Left renal cortex interstitium (tissue), 4 donors: ENCODE measurements around the gene PHACTR3. TPM values are rescaled to one million over a fixed set of nuclear protein-coding genes. Genes with fewer than 3 reads are reported as not detected.

Source experiments
- DNase-seq, 4 donors: peaks; one replicate each; pipeline ENCODE4 v3.0.0-alpha.2; 2013; ENCODE audit warnings: low read depth in 4 of 4, low spot score in 2 of 4, missing footprints in 1 of 4
- polyA plus RNA-seq, 4 donors: library from polyadenylated mRNA; unstranded; fragments of 120-200 nt; gene quantifications; one replicate each; pipeline ENCODE4 v1.2.1, GENCODE V29; 2013; ENCODE audit not compliant: insufficient read length in 4 of 4

Gene PHACTR3
- polyA plus RNA-seq, 4 donors, result 10.5 to 13.7 (median 12.2) TPM

DNA sequence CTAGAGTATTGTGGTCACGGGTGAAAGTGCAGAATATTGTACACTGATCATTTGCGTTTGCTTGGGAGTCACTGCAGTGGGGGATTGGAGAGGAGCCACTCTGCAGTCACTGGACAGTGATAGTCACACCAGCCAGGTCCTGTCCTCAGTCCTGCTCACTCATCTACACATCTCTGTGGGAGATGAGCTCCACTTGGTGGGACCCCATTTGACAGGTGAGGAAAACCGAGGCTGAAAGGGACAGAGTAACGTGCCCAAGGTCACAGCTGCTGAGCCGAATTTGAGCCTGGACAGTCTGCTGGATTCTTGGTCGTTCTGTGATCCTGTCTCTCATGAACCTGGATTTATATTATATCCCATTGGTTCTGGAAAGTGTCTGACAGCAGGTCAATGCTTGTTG, 17.7 kb upstream of the PHACTR3 start:
- no peak for DNase-seq

DNA sequence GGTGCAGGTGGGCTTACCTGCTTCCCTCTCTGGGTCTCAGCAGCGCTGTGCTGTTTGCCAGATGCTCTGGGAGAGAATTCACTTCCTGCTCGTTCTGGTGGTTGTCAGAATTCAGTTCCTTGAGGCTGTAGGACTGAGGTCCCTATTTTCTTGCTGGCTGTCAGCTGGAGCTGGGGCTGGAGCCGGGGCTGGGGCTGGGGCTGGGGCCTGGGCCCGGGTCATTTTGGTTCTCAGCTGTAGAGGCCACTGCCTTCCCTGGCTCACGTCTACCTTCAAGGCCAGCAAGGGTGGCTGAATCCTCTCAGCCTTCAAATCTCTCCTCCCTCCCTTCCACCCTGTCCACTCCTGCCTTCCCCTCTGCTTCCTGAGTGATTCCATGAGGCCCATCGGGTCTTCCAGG, 16.8 kb upstream of the PHACTR3 start:
- DNase-seq, result no peak

DNA sequence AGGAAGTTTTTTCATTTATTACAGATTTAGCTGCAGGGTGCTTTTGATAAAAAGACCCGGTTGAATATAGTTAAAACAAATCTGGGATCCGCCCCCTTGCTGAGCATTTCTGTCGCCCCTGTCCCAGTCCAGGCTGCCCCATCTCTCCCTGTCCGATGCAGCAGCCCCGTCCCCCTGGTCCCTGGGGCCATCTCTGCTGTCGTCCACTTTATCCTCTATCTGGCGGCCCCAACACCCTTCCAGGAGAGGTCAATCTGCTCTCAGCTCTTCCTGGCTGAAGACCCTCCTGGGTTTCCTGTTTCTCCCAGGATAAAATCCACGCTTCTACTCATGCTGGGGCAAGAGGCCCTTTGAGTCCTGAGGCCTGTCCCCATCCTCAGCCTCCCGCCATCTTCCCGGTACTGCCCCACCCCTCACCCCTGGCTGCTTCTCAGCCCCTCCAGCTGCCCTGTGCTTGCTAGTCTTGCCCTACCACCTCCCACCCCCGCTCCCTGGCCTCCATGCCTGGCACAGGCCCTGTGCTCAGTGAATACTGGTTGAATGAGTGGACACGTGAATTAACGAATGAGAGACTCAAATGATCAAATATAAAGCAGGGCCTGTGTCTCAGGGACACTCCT, 16.0 kb upstream of the PHACTR3 start:
- no peak for DNase-seq

DNA sequence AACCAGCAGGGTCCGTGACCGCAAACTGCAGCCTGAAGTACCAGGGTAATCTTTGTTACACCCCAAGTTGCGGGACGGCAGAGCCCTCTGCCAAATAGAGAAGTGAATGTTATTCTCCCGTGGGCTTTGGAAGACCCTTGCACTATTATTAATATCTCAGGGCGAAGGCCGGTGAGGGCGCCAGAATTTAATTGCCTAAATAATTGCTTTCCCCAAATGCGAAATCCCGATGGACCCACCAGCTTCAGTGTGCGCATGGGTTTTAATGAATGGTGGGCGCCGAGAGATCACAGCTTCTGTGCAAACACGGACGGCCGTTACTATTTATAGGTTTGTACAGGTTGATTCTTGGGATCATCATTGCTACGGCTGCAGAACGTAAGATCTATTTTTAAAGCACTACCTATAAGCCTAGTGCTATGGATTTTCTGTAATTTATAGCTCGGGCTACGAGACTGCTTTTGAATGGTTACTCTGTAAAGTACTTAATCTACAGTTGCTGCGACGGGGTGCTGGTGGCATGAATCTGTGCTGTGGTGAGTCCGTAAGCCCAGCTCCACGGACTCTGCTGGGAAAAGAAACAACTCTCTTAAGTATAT, 15.2 kb upstream of the PHACTR3 start:
- no peak for DNase-seq

DNA sequence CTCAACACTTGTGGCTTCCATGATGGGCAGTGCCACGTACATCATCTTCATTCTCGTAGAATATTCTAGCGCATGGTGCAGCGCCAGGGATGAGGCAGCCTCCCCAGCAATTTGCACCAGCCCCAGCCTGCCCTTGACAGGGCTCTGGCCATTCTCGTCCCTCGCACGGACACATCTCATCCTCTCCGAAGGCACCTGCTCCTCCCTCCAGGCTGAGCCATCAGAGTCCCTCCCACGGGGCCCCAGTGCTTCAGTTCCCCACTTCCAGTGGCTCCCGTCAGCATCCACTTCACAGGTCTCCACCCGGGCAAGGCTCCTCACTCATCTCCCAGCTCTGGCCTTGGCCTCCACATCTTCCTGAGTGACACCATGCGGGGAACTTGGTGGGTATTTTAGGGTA, 13.3 kb upstream of the PHACTR3 start:
- no peak for DNase-seq

DNA sequence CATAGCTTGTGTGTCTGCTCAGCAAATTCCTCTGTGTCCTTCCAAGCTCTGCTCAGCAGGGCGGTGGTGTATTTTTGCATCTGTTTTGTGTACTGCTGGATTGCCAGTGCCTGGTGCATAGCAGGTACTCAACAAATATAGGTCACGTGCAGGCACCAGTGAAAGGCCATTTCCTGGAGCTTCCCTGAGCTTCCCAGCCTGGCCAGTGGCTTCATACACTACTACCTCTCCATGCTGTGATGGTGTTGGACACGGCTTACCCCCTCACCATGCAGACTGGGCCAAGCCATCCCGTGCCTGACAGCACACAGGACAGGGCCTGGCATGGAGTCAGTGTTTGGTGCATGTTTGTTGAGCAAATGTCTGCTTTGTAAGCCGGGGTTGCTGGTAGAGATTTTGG, 7.7 kb upstream of the PHACTR3 start:
- no peak for DNase-seq

DNA sequence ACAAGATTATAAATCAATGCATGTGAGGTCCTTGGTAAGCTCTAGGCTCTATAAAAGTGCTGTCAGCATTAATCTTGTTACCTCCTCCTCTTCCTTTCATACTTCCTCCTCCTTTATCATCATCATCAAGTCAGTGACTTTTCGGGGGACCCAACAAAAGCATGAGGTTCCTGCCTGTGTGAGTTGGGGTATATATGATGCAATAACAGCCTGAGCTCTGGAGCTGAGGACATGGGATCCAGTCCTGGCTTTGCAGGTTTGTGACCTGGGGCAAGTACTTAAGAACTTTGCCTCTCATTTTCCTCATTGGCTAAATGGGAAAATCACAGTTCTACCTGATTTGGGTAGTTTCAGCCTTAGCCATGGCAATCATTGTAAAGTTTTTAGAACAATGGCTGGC, 7.1 kb upstream of the PHACTR3 start:
- no peak for DNase-seq

DNA sequence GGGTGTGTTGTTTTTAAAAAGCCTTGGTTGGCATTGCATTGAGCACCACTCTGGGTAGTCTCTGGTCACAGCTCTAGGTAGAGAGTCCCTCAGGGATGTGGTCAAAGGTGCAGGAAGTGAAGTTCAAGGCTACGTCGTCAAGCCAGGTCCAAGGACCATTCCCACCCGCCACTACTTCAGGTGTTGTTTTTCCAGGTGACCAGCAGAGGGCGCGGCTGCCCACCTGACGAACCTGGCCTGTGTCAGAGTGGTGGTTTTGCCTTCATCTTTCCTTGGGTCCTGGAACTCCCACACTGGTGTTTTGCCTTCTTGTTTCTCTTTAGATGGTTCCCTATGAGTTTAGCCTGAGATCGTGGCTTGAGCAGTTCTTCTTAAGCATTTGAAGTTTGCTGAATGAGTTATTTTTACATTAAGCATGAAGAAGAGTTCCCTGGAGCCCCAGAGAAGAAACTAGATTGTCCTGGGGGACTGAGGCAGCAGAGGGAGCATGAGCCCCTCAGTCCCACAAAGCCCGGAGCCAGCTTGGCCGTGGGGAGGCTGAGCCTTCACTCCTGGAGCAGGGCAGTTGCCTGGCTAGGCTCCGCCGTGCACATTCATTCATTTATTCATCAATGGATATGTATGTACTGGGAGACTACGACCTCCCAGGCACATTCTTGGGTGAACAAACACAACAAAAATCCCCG, 5.6 kb upstream of the PHACTR3 start:
- DNase-seq, result no peak

DNA sequence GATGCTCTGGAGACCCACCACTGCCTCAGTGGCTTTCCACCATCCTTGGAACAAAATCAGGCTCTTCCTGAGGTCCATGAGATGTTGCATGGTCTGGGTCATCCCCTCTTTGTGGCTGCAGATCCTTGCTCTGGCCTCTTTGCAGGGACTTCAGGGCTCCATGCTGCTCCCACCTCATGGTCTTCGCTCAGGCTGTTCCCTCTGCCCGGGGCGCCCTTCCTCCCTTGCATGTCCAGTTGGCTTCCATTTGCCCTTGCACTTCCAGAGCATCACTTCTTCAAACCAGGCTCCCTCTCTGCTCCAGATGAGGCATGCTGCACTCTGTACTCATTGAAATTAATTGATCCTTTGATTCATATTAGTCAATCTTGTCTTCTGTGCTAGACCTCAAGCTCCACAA, 4.4 kb upstream of the PHACTR3 start:
- DNase-seq, result no peak

DNA sequence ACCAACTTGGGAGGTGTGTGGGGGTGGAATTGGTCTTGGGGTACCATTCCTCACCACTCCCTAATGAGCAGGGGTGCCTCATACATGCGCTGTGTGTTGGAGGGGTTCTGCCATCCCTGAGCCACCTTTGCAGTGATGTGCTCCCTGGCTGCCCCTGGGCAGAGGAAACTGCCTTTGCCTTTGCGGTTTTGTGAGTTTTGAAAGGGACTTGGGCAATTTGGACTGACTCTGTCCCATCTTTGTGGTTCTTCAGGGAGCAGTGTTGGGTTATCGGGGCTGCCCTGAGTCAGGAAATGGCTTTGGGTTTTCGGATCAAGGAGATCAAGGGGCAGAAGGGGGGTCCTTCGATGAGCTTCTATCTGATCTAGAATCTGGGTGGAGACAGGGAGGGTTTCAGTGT, 3.9 kb upstream of the PHACTR3 start:
- no peak for DNase-seq

DNA sequence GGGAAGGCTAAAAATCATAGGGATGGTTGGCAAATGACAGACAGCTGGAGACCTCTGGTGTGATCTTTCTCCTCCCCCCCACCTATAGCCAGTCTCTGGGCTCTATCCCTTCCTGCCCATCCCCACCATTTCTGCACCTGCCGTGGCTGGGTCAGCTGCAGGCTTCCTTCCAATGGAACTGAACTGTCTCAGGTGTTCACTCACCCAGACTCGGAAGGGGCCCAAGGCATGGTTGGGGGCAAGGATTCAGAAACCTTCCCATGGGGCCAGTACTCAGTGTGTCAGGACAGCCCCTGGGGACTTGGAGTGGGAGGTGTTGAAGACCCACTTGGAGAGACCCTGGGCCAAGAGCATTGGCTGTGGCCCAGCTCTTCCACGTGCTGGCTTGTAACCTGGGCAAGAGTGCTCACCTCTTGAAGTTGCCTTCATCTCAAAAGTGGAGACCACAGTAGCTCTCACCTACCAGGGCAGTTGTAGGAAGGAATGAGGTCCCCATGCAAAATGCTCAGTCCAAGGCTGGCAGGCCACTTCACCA, 1.7 kb upstream of the PHACTR3 start:
- no peak for DNase-seq

DNA sequence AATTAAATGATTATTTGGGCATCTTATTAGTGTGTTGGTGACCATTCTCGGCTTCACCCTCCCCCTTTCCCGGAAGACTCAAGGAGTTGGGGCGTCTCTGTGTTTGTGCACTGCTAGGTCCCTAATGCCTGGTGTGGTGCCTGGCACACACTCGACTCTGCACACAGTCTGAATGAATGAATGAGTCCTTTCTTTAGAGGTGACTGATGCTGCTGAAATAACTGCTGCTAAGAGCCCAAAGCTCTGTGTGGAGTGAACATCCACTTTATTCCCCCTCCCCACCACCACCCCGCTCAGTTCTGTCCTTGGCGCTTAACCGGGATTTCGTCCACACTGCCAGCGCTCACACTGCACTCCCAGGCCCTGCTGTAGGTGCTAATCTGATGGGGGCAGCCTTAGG, 1.2 kb upstream of the PHACTR3 start:
- DNase-seq, result no peak

DNA sequence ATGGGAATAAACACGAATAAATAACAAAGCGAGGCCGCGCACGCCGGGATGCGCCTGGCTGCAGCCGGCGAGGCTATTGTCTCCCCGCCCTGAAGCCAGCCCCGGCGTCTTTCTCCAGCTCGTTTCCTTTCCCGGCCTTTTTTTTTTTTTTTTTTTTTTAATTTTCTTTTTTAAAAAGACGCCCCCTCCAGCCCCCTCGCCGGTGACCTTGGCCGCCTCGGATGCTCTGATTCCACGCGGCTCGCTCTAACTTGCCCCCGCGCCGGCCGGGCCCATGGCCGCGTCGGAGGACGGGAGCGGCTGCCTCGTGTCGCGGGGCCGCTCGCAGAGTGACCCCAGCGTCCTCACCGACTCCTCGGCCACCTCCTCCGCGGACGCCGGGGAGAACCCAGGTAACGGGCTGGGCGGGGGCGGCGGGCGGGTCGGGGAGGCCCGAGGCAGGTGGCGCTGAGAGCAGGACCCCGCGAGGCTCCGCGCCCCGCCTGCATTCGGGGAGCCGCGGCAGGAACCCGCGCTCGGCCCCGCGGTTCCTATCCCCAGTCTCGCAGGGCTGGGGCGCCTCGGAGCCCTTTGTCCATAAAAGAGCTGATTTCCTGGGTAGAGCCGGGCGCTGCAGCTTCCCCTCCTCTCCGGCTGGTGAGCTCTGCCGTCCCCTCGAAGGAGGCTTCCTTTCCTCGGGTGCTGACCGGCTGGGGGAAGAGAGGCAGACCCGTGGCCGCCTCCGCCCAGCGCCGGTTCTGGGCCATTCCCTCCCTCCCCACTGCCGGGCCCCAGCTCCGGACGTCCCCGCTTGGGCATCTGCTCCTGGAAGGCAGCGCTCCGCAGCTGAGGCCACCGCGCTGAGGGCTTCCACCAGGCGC, 631 bp downstream of the PHACTR3 start:
- no peak for DNase-seq

DNA sequence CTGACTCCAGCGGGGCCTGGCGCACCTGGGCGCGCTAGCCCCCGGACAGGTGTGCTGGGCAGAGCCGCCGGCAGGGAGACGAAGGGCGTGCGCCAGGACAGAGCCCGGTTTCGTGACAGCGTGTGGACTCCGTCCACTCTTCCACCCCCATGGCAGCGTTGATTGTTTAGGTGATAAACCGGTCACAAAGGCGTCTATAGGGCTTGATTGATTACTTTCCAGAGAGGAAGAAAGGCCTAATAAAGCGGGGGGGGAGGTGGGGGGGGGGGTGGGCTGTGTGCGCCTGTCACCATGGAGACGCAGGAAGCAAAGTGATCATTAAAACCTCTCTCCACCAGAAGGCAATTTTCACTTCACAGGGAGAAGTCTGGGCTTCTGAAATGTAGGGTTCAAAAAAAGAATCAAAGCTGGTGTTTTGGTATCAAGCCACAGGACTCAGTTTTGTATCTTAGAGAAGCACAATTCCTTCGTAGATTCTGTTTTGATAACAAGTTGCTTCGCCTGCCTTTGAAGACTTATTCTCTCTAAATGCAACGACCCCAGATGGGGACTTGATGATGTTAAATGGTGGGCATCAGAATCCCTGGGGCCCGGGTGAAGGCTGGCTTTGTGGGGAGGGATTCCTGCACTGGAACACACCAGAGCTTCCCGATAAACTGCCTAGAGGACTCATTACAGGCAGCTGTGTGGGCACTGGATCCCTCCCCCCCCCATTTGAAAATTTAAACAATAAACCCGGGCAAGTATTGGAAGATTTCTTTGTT, 1.4 kb downstream of the PHACTR3 start:
- no peak for DNase-seq

DNA sequence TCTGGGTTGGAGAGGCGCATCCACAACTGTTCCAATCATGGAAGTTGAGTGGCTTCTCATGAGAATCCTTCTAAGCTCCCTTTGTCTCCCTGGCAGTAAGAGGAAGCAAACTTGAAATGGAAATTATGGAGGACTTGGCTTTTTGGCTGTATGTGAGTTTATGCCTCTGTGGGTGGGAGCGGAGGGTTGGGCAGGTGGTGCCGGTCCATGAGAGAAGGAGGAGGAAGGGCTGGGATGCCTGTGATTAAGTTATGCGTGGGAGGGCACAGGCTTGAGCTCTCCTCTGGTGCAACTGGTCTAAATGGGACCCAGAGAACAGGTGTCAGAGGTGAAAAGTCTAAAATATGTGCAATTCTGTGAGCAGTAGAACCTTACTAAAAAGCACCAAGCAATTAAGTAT, 2.2 kb downstream of the PHACTR3 start:
- no peak for DNase-seq

DNA sequence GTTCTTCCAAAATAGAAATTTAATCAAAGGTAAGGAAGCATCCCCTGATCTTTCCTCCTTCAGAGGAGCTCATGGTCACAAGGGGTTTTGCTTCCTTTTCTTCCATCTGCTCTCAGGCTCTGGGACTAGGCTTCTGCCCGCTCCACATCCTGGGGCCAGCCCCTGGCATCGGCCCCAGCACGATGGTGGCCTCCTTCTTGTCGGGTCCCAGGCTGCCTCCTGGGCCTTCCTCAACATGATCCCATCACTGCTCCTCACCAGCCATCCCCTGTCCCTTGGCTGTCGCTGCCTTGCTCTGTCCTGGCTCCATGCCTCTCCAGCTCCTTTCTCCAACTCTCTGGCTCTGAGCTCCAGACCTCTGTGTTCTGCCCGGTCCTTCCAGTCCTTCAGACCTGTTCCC, 4.1 kb downstream of the PHACTR3 start:
- DNase-seq, result no peak

DNA sequence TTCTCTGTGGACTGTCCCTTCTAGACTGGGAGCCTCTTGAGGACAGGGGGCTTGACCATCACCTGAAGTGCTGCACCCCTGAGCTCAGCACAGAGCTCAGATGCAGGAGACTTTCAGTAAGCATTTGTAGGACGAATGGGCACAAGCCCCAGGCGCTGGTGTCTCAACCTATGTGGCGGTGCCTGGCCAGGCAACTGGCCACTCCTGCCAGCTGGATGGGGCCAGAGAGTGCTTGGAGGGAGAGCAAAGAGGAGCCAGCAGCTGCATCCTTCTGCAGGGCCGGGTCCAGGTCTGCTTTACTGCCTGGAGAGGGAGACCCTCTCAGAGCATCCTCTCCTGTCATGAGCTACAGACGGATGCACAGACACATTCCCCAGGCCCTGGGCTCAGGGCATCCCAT, 4.5 kb downstream of the PHACTR3 start:
- no peak for DNase-seq

DNA sequence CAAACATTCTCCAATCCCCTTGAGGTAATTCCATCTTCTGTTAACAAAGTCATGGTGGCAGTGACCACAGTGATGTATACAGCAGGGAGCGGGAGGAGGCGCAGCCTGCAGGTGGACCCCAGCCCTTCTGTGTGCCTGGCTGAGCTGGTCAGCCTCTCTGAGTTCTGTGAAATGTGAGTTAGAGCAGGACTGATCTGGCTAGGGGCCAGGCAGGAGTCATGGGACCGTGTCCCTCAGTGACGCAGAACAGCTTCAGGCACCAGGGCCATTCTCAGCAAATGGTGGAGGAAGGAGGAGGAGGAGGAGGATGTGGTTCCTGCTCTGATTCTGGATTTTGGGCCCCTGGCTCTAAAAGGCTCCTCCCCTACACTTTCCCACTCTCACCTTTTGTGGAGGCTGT, 6.9 kb downstream of the PHACTR3 start:
- no peak for DNase-seq

DNA sequence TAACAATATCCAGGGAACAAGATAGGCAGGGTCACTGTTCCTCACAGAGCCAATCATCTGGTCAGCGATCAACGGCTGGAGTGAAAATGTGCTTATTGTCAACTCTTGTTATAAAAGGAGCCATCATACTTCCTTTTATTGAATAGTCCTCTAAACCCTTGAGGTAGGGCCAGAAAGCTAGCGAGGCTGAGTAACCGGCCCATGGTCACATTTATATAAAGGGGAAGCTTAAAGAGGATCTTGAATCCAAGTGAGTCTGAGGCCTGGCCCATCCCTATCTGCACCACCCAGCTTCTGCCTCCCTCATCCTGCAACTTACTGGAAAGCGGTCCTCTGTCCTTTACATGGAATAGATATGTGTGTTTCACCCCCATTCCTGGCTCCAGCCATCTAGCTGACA, 9.5 kb downstream of the PHACTR3 start:
- no peak for DNase-seq

DNA sequence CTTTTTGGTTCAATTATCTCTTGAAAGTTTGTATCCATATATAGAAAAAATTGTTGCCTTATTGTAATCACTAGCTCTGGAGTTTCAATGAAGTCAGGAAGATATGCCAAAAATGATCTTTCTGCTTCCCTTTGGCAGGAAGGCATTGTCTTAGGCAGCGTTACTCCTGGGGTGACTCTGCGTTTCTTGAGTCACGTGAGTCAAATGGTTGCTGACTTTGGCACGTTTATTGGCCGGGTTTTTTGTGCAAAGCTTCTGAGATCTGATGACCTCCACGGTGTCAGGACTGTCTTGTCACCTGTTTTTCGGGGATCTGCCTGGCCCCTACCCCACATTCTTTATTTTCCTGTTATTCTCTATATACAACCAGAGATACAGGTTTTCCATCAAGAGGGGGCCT, 10.4 kb downstream of the PHACTR3 start:
- DNase-seq, result no peak
